Epithelial cell of proximal tubule (primary cell): Measurements from ENCODE around the gene CDH23. TPM values are rescaled to one million over a fixed set of nuclear protein-coding genes. Genes with fewer than 3 reads are reported as not detected.

ENCODE experiments used
- DNase-seq: peaks from one replicate; pipeline ENCODE4 v3.0.0-alpha.2; 2011; ENCODE audit warnings: low read depth
- H3K4me3 ChIP-seq: 2 replicates; pipeline ENCODE4 v1.5.1; 2011; ENCODE audit warnings: low read depth, mild to moderate bottlenecking, low read length
- total RNA-seq: library from RNA; depleted of rRNA; stranded (reverse); fragments of >200 nt; gene quantifications from 2 replicates; pipeline ENCODE4 v1.2.3, GENCODE V29; 2015
- TF ChIP-seq, protein P1 (sequence below): conservative IDR thresholded peaks from 2 replicates; pipeline ENCODE4 v1.5.1; 2012; ENCODE audit warnings: low read depth, mild to moderate bottlenecking, low read length

CDH23 gene
- total RNA-seq, 1 donor from 2014 or later = under 0.01 TPM

DNA sequence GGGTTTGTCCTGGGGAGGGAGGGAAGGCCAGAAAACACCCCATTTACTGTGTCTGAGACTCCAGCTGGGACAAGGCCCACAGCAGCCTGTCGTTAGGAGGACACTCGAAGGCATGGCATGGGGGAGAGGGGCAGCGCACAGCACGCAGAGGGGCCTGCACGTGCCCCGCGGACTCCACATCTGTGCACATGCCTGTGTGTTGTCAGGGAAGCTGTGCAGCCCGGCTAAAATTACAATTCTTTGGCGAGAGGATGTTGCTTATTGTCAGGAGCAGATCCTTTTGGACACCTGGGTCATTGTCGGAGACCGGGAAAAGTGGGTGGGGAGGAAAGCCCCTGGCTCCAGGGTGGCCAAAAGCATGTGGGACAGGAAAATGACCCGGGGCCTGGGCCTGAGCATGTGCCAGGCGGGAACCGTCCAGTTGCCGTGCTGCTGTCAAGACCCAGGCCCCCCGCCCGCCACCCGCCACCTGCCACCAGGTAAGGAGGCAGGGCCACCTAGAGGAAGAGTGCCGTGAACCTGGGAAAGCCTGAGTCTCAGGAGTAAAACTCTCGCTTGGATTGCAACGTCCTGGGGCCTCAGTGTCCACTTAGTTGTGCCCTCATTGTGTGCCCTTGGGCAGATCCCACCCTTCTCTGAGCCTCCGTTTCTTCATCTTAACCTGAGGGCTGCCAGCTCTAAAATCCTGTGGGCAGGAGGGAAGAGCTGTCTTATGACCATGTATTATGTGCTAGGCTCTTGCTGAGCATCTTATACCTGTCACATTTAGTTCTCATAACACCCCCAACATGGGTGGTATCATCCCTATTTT is 369.4 kb downstream of the CDH23 start:
- DNase-seq = no peak
- TF ChIP-seq, protein P1, sequence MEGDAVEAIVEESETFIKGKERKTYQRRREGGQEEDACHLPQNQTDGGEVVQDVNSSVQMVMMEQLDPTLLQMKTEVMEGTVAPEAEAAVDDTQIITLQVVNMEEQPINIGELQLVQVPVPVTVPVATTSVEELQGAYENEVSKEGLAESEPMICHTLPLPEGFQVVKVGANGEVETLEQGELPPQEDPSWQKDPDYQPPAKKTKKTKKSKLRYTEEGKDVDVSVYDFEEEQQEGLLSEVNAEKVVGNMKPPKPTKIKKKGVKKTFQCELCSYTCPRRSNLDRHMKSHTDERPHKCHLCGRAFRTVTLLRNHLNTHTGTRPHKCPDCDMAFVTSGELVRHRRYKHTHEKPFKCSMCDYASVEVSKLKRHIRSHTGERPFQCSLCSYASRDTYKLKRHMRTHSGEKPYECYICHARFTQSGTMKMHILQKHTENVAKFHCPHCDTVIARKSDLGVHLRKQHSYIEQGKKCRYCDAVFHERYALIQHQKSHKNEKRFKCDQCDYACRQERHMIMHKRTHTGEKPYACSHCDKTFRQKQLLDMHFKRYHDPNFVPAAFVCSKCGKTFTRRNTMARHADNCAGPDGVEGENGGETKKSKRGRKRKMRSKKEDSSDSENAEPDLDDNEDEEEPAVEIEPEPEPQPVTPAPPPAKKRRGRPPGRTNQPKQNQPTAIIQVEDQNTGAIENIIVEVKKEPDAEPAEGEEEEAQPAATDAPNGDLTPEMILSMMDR = no peak
- no peak overlapping the region for H3K4me3 ChIP-seq

- peak; percentile 85 for DNase-seq
- TF ChIP-seq, protein P1 = no peak
- no peak overlapping the region for H3K4me3 ChIP-seq
Measured at GRCh38 chr10:71766717-71767419, 370.1 kb downstream of the CDH23 start.

- H3K4me3 ChIP-seq = no peak overlapping the region
- TF ChIP-seq, protein P1 = no peak
- DNase-seq = no peak
Measured at GRCh38 chr10:71767420-71768035, 370.8 kb downstream of the CDH23 start.

DNA sequence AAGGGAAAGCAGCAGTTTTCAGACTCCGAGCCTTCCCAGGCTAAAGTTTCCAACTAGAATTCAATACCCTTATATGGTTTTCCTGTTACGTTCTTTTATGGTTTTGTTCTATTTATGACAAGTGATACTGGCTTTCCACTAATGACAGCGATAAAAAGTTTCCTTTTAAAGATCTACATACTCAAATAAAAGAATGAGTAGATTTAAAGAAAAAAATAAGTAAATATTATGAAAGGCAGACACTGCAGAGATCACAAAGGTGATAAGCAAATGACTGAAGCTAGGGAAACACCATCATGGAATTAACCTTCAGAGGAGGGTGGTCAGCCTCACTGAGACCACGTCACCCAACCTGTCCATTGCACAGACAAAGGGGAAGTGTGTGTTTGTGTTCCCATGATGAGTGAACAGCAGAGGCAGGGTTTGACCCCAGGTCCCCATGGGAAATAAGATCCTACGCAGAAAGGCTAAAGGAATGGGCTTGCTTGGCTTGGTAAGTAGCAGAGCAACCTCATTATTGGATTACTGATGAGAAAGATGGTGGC is 372.6 kb downstream of the CDH23 start:
- DNase-seq = no peak

DNA sequence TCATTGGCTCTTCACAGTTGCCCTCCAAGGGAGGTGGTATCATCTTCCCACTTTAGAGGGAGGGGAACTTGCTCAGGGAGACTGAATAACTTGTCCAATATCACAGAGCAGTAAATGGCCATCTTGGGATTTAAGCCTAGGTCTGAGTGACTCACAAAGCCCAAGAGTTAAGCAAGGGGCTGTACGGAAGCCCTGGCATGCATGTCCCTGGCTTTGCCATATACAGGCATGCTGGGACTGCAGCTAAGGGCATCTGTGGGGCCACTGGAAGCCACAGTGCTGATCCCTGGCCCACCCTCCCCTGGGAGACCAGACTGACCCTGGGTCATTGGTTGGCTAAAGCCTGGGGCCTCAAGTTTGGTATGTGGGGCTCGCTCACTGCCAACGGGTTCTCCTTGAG is 373.5 kb downstream of the CDH23 start:
- no peak overlapping the region for H3K4me3 ChIP-seq
- TF ChIP-seq, protein P1 = no peak
- DNase-seq = no peak

More for the DNA sequence above, 372.6 kb downstream of the CDH23 start:
- TF ChIP-seq, protein P1 = no peak
- H3K4me3 ChIP-seq = no peak overlapping the region

DNA sequence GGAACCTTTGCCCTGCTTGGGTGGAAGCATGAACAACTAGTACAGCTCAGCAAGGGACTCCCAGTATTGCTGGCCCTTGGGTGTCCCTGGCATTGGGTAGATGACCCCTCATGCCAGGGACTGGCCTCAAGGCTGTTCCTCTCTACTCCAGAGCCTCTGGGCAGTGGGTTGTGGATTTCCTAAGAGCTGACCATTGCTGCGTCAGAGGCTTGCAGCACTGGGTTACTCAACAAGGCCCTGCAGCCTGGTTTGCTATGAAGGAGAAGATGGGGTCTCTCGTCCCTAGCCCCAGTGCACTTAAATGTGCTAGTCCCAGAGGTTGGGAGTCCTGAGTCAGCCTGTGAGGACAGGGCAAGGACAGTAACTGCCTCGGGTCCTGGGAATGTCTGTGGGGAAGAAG is 374.1 kb downstream of the CDH23 start:
- TF ChIP-seq, protein P1 = no peak
- no peak for DNase-seq
- H3K4me3 ChIP-seq = no peak overlapping the region
